HT1080 (cell line): ENCODE data around the gene ARMH3. TPM values are rescaled to one million over a fixed set of nuclear protein-coding genes. Genes with fewer than 3 reads are reported as not detected.

ENCODE experiments used
- DNase-seq: peaks from one replicate; pipeline ENCODE4 v3.0.0-alpha.2; 2015; ENCODE audit warnings: low read depth
- total RNA-seq: library from RNA; depleted of rRNA; stranded (reverse); fragments of >200 nt; shearing (Covaris generic); gene quantifications from 2 replicates; pipeline ENCODE4 v1.2.3, GENCODE V29; 2014

ARMH3 gene
- total RNA-seq, 1 experiment from 2014 or later = 6.6 TPM

DNA sequence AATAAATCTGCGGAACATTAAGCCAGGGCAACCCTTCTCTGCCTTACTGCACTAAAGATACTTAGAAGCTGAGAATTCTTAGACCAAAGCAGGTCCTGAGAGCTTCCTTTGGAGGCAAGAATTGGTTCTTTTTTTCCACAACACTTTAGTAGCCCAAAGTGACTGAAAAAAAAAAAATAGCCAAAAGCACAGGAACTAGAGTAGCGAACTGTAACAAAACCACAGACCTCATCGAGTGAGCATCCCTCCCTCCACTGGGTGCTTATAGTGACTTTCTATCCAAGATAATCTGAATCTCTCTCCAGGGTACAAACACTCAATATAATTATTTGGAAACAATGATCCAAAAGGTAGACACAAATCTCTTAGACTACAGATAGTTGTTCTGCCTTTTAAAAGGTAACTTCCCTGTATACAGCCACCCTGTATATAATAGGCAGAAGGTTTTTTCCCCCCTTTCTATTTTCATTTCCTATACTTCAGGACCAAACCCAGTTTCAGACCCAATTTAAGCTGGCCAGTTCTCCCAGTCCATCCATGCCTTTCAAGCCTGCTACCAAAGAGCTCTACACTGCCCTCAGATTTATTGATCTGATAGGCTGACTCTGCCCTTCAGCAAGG is 180.8 kb downstream of the ARMH3 start:
- DNase-seq = no peak

GRCh38 chr10:101874252-101874651 is 181.7 kb downstream of the ARMH3 start:
- no peak for DNase-seq

- no peak for DNase-seq
Measured at GRCh38 chr10:101867931-101868330, 188.0 kb downstream of the ARMH3 start.

GRCh38 chr10:101859530-101859929 is 196.4 kb downstream of the ARMH3 start:
- no peak for DNase-seq

GRCh38 chr10:101858723-101859500 is 197.1 kb downstream of the ARMH3 start:
- no peak for DNase-seq

GRCh38 chr10:101857802-101858476 is 198.0 kb downstream of the ARMH3 start:
- DNase-seq = no peak

GRCh38 chr10:101856626-101857025 is 199.3 kb downstream of the ARMH3 start:
- peak; percentile 25 for DNase-seq

DNA sequence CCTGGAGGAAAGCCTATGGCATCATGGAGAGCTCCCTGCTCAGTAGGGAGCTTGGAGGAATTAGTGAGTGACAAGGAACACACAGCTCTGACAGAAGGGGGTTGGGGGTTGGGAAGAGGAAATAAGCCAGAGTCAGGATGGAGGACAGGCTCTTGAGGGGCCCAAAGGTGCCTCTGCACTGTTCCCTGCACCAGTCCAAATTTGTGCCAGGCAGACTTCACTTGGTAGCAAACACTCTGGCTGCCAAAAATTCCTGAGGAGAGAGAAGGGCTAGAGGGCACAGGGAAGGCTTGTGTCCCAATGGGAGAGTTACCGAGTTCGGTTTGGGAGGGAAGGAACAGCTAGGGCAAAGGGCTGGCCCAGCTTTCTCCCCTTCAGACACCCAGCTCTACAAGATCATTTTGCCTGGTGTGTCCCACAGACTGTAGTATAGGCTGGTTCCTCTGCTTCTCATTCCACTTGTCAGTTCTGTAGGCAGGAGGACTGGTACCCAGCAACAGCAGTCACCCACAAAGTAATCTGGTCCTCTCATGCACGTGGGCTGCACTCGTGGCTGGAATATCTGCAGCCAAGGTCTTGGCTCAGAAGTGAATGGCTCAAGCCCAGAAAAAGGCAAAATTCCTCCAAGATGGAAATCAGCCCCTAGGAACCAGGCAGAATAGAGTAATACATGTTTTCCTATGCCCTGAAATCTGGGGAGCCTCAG is 204.4 kb downstream of the ARMH3 start:
- no peak for DNase-seq

DNA sequence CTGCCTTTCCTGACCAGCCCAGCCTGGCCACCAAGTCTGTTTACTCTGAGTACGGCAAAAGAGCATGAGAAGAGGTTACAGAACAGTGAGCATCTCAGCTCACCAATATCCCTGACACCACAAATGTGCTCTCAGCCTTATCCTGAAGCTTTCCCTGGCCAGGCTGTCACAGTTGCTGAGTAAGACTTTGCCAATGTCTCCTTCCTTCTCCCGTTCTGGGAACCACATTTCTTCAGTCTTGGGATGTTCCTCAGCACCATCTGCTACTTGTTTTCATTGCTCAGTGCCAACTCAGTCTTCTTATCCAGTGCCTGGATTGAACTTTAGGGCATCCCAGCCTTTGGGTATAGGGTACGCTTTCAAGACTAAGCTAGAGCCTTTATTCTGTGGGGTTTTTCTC is 205.2 kb downstream of the ARMH3 start:
- no peak for DNase-seq

DNA sequence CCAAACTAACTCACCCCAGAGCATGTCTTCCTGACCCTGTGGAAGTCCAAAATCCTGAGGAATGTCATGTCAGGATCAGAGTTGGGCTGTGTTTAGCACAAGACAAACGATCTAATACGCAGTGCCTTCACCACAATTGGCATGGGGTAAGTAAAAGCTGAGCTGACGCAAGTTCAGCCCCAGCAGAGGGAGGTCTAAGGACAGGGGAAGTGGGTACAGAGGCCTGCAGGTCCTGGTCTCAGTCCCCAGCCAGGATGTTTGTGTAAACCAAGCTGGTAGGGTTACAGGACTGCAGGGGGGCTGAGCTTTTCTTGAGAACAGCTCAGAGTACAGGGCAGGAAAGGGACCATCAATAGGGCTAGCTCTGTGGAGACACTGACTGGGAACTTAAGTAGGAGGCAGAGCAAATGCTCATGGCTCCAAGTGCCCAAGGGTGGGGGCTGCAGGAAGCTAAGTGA is 207.1 kb downstream of the ARMH3 start:
- DNase-seq = no peak

DNA sequence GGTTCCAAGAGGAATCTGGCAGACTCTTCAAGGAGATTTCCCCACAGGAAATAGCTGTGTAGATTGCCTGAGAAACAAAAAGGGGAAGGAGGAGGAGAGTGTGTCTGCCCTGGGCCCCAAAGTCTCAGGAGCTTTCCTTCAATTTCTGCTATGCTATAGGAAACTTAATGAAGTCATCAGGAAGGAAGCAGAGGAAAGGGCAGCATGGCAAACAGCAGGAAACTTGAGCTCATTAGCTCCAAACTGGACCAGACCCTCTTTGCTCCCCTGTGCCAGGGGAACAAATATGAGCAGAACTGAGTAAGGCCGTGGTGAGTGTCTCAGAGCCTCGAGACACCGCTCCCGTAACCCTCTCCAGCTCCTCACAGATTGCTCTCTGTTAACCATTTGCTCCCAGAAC is 207.6 kb downstream of the ARMH3 start:
- no peak for DNase-seq

GRCh38 chr10:101845893-101846292 is 210.1 kb downstream of the ARMH3 start:
- no peak for DNase-seq

DNA sequence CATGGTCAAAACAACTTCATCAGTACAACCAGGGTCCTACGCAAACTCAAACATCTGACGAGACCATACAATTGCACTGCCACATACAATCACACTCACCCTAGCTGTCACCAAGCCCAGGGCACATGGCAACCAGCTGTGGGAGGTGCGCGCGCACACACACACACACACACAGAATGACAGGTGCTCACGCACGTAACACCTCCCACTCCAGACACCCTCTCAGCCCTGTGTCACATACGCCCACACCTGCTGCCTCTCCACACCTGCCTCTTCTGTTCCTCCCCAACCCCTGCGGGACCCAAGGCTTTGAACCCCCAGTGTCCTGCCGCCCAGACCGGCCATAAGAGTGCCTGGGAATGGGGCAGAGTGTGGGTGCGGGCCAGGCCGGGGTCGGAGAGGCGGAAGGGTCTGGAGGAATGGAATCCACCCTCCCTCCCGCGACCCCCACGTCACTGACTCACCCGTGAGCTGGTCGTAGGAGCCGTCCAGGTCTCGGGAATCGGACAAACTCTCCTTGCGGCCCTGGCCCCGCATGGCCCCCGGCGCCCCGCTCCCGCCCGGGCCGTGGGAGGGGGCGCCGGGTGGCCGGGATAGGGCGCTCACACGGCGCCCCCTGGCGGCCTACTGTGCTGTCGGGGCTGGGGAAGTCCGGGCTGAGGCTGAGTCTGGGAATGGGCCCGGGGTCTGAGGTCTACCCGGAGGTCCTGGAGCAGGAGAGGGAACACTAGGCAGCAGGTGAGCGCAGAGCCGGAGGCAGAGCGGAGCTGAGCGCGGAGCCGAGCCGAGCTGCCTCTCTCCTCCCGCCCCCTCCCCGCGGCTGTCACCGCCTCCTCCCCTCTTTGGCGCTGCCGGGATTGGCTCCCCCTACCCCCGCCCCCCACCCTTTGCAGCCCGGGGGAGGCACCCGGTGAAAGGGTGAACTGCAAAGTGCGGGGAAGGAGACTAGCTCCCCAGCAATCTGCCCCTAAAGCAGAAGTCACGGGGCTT is 212.6 kb downstream of the ARMH3 start, which contains the start of gene KCNIP2:
Gene KCNIP2, minus strand, starts transcription at position 769 of the 990 bp plus-strand sequence. Its CDS starts 232 bp downstream, at position 537.
- DNase-seq = no peak

DNA sequence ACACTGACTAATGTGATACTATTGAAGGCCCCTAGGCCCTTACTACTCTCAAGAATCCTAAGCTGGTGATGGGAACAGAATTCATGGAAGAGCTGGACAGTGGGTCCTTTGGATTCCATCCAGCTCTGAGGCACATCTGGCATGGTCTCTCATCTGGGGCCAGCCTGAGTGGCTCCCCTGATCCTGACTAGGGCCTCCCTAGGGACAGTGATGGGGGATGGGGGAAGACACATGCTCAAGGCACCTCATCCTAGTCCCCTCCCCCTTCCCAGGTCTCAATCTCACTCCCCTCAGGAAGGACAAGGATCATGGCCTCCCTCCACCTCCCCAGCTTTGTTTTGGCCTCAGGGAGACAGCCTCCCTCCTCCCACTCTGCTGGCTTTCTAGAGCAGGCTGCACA is 214.1 kb downstream of the ARMH3 start:
- no peak for DNase-seq

DNA sequence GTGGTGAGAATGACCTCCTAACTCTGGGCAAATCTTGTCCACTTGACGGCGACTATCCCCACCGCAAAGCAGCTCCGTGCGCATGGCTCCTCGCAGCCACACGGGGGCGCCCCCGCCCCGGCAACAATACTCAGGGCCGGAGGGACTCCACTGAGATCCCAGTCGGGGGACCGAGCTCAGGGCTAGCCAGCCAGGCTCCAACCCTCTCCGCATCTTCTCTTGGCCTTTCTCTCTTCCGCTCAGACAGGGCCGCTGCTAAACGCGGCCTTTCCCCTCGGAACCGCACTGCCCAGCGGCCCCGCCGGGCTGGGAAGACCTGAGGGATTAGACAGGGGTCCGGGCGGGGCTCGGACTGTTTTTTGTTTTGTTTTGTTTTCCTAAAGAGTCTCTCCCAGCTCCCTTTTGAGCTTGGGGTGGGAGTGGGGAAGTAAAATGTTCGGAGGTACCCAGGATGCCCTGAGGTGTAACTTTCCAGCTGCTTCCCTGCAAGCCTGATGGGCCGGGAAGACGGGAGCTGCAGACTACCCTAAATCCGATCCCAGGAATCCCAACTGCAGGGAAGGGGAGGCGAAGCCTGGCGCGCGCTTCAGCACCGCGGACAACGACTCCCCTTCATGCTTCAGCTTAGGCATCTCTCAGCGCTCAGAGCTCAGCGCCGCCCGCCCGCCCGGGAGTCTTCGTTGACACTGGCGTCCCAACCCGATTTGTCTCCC is 215.1 kb downstream of the ARMH3 start:
- DNase-seq = peak; percentile 82

GRCh38 chr10:101840102-101840684 is 215.8 kb downstream of the ARMH3 start:
- DNase-seq = no peak

GRCh38 chr10:101839416-101840063 is 216.4 kb downstream of the ARMH3 start:
- no peak for DNase-seq

- no peak for DNase-seq
Measured at GRCh38 chr10:101839002-101839401, 217.0 kb downstream of the ARMH3 start.
